ENCODE measurements around the gene CTSD. TPM values are rescaled to one million over a fixed set of nuclear protein-coding genes. Genes with fewer than 3 reads are reported as not detected.

The CTSD gene
- total RNA-seq, 1 experiment from 2014 or later = 127 TPM

DNA sequence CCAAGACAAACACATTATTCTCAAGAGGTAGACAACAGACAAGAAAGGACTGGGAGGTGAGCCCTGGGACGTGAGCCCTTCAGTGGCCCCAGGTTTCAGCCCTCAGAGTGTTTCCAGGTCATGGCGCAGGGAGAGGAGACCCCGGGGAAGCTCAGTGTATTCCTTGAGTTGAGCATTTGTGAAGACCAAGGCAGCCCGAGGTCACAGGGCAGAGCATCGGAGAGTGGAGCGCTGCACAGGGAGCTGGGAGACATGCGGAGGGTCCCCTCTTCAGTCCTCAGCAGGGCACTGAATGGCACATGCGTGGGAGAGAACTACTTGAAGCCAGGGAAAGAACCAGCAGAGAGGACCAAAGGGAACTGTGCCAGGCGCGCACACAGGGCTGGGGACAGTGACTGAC lies 55.0 kb downstream of the CTSD start:
- ChIA-PET CTCF (interaction anchor here (0.8 kb wide), 1 partner anchor 15 kb away, joined by 3 read pairs; no protein-coding TSS in a partner anchor), RAD21 (ENCODE audit: low non-redundant PET in 1 of 2, low total read pairs in 2 of 2, uncharacterized antibody in 2 of 2, unreplicated experiment in 2 of 2) (no interaction called here), POLR2A (no interaction called here)
- Histone ChIP-seq H3K4me1 (ENCODE audit: control insufficient read depth in 1 of 2, insufficient read depth in 2 of 2, low read length in 2 of 2) (no peaks in the 10 kb centered on the region), H3K9me2 (ENCODE audit: insufficient read depth) (no peaks in the 10 kb centered on the region), H3K27ac (ENCODE audit: low read depth, low read length) (no peak overlapping the region), H4K20me1 (ENCODE audit: insufficient read depth) (no peaks in the 10 kb centered on the region), H3K36me3 (ENCODE audit: control insufficient read depth in 1 of 2, insufficient read depth in 2 of 2, low read length in 2 of 2) (no peaks in the 10 kb centered on the region), H3K79me2 (ENCODE audit: insufficient read depth, low read length) (no peaks in the 10 kb centered on the region), H3K4me3 (replicated peaks in 1 of 2; ENCODE audit: low read depth in 1 of 2, low read length in 2 of 2) (no peak overlapping the region), H2AFZ (ENCODE audit: low read depth, low read length, poor library complexity, severe bottlenecking) (no peak overlapping the region), H3K9ac (ENCODE audit: low read length) (no peak overlapping the region), H3K9me3 (ENCODE audit: control insufficient read depth in 1 of 2, insufficient read depth in 1 of 2, low read depth in 1 of 2, low read length in 2 of 2) (no peaks in the 10 kb centered on the region), H3K27me3 (ENCODE audit: insufficient read depth, low read length) (no peaks in the 10 kb centered on the region), H3K4me2 (ENCODE audit: low read length) (no peak overlapping the region)
- intact Hi-C loops (cut with micrococcal nuclease) = loop anchor here (5.0 kb wide), 1 partner anchor 444 kb away; no protein-coding TSS in a partner anchor
- no TSS peak for BruUV-seq (replicated peaks)
- ATAC-seq (no peak), DNase-seq (ENCODE audit: low read depth, low spot score) (no peak)
- TF ChIP-seq SP1 (IDR thresholded peaks at IDR 0.05; ENCODE audit: low read depth) (no peak), ZFX (IDR thresholded peaks at IDR 0.05) (no peak), JUND (IDR thresholded peaks at IDR 0.05) (no peak), CEBPB (IDR thresholded peaks at IDR 0.05; ENCODE audit: low read depth) (no peak), TCF7L2 (IDR thresholded peaks at IDR 0.05; ENCODE audit: borderline replicate concordance, extremely low read depth, insufficient read depth, insufficient read length) (no peak), EZH2 (IDR thresholded peaks at IDR 0.05) (no peak), SIN3A (IDR thresholded peaks at IDR 0.05; ENCODE audit: low read depth) (no peak), SRF (IDR thresholded peaks at IDR 0.05; ENCODE audit: low read depth) (no peak), POLR2A (IDR thresholded peaks at IDR 0.05; ENCODE audit: borderline replicate concordance, extremely low read depth, insufficient read depth, insufficient read length) (no peak), ZNF274 (IDR thresholded peaks at IDR 0.05; ENCODE audit: low read depth, low read length) (no peak), YY1 (IDR thresholded peaks at IDR 0.05; ENCODE audit: extremely low read depth, insufficient replicate concordance, low read depth, low read length) (no peak), POLR2AphosphoS5 (IDR thresholded peaks at IDR 0.05; ENCODE audit: low read depth, low read length) (no peak), ELF1 (IDR thresholded peaks at IDR 0.05; ENCODE audit: borderline replicate concordance, low read depth) (no peak)
- TF ChIP-seq, protein P1, sequence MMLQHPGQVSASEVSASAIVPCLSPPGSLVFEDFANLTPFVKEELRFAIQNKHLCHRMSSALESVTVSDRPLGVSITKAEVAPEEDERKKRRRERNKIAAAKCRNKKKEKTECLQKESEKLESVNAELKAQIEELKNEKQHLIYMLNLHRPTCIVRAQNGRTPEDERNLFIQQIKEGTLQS (IDR thresholded peaks at IDR 0.05) = no peak
- TF ChIP-seq, protein P2, sequence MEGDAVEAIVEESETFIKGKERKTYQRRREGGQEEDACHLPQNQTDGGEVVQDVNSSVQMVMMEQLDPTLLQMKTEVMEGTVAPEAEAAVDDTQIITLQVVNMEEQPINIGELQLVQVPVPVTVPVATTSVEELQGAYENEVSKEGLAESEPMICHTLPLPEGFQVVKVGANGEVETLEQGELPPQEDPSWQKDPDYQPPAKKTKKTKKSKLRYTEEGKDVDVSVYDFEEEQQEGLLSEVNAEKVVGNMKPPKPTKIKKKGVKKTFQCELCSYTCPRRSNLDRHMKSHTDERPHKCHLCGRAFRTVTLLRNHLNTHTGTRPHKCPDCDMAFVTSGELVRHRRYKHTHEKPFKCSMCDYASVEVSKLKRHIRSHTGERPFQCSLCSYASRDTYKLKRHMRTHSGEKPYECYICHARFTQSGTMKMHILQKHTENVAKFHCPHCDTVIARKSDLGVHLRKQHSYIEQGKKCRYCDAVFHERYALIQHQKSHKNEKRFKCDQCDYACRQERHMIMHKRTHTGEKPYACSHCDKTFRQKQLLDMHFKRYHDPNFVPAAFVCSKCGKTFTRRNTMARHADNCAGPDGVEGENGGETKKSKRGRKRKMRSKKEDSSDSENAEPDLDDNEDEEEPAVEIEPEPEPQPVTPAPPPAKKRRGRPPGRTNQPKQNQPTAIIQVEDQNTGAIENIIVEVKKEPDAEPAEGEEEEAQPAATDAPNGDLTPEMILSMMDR (IDR thresholded peaks at IDR 0.05 in 2 of 3, conservative IDR thresholded peaks at IDR 0.05 in 1 of 3; ENCODE audit: borderline replicate concordance in 1 of 3, insufficient read depth in 1 of 3, low read depth in 2 of 3, low read length in 2 of 3) = no peak

Measured in HCT116 (cell line).